ENCODE measurements around the gene PREX1.

The PREX1 gene

DNA sequence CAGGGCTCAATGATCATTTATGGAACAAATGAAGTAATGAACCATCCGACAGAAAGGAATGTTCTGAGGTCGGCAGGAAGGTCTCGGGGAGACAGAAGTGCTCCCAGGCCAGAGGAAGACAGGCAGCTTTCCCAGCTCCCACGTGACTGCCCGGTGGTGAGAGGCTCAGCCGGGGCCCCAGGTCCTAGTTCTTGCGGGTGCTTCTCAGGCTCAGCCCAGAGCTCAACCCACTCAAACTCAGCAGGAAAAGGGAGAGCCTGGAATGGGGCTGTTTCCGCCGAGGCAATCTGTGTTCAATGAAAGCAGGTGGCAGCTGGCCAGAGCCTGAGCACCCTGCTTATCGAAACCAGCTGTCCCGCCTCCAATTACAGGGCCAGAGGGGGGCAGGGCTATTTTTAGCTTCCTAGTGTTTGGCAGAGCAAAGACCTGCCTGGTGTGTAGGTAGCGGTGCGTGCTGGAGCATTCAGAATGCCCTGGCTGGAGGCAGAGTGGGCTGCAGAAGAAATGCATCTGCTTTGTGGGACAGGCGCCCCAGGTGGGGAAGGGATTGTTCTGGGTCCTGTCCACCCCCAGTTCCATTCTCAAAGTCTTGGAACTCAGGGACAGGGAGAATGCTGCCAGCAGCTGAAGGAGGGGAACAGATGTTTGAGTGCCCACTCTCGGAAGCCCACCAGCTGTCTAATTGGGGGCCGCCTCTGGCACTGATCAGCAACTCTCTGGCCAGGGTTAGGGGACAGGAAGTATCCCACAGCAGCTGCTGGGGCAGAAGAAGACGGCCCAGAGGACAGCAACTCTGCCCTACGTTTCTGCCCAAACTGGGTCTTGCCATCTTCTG lies 145.1 kb downstream of the PREX1 start:
- H3K4me3 ChIP-seq (replicated peaks; ENCODE audit: low read depth, low read length), result no peak overlapping the region
- DNase-seq (ENCODE audit: low read depth), result peak; percentile 98

DNA sequence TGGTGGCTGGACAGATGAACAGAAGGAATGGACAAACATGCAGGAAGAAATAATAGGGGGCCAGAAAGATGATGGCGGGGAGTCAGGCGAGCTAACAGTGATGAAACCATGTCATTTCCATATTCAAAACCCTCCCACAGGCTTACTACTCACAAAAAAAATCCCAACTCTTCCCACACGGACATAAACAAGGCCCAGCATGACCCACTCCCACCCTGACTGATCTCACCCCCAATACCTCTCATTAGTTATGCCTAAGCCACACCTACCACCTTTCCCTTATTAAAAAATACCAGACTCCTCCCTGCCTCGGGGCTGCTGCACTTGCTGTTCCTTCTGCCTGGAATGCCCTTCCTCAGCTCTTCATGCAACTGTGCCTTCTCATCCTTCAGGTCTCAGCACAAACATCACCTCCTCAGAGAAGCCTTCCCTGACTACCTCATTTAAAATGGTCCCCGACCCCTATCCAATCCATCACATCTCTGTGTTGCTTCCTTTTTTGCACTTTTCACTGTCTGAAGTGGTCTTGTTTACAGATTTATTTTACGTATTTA lies 145.8 kb downstream of the PREX1 start:
- no peak overlapping the region for H3K4me3 ChIP-seq (replicated peaks; ENCODE audit: low read depth, low read length)
- no peak for DNase-seq (ENCODE audit: low read depth)
- TF ChIP-seq CTCF (IDR thresholded peaks at IDR 0.05; ENCODE audit: low read length, missing control alignments), result no peak

More for the DNA sequence above, 145.1 kb downstream of the PREX1 start:
- no peak for TF ChIP-seq CTCF (IDR thresholded peaks at IDR 0.05; ENCODE audit: low read length, missing control alignments)

GRCh38 chr20:48681201-48681872 lies 146.5 kb downstream of the PREX1 start:
- TF ChIP-seq CTCF (IDR thresholded peaks at IDR 0.05; ENCODE audit: low read length, missing control alignments), result no peak
- no peak overlapping the region for H3K4me3 ChIP-seq (replicated peaks; ENCODE audit: low read depth, low read length)
- DNase-seq (ENCODE audit: low read depth), result no peak

- no peak overlapping the region for H3K4me3 ChIP-seq (replicated peaks; ENCODE audit: low read depth, low read length)
- TF ChIP-seq CTCF (IDR thresholded peaks at IDR 0.05; ENCODE audit: low read length, missing control alignments), result no peak
- no peak for DNase-seq (ENCODE audit: low read depth)
These were observed 147.1 kb downstream of the PREX1 start for GRCh38 chr20:48680650-48681049.

- DNase-seq (ENCODE audit: low read depth), result no peak
- no peak for TF ChIP-seq CTCF (IDR thresholded peaks at IDR 0.05; ENCODE audit: low read length, missing control alignments)
- no peak overlapping the region for H3K4me3 ChIP-seq (replicated peaks; ENCODE audit: low read depth, low read length)
These were observed 148.2 kb downstream of the PREX1 start for GRCh38 chr20:48679599-48679998.

GRCh38 chr20:48679011-48679410 lies 148.8 kb downstream of the PREX1 start:
- no peak for TF ChIP-seq CTCF (IDR thresholded peaks at IDR 0.05; ENCODE audit: low read length, missing control alignments)
- DNase-seq (ENCODE audit: low read depth), result no peak
- H3K4me3 ChIP-seq (replicated peaks; ENCODE audit: low read depth, low read length), result no peak overlapping the region
